ENCODE results near the gene SNX1.

DNA sequence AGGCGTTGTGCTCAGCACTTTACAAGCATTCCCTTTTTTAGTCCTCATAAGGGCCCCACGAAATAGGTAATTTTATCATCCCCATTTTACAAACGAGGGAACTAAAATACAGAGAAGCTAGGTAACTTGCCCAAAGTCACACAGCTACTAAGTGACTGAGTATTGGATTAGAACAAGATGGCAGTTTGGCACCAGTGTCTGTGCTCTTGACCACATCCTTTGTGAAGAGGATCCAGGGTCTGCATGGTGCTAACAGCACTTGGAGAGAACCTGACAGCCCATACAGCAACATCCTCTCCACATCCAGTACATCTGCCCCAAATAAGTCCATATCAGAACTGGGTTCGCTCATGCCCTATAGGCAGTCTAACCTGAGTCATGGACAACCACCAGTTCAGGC, 27.6 kb upstream of the SNX1 start:
- TF ChIP-seq POLR2AphosphoS5 (IDR thresholded peaks at IDR 0.05; ENCODE audit: low read depth, low read length) = no peak
- TF ChIP-seq TAF1 (IDR thresholded peaks at IDR 0.05; ENCODE audit: borderline replicate concordance, insufficient read depth, low read length) = no peak

Measured in PFSK-1 (cell line).